Ammon's horn (tissue), 1 donor: ENCODE results near the gene PHF20.
"Not testable (repeated sequence)": the region's sequence is repeated elsewhere in the genome, so short reads cannot be mapped to it uniquely, and the experiment has no call there.

Experiments
- DNase-seq: peaks from one replicate; pipeline ENCODE4 v3.0.0-alpha.2; 2016; ENCODE audit warnings: low spot score

PHF20 gene

DNA sequence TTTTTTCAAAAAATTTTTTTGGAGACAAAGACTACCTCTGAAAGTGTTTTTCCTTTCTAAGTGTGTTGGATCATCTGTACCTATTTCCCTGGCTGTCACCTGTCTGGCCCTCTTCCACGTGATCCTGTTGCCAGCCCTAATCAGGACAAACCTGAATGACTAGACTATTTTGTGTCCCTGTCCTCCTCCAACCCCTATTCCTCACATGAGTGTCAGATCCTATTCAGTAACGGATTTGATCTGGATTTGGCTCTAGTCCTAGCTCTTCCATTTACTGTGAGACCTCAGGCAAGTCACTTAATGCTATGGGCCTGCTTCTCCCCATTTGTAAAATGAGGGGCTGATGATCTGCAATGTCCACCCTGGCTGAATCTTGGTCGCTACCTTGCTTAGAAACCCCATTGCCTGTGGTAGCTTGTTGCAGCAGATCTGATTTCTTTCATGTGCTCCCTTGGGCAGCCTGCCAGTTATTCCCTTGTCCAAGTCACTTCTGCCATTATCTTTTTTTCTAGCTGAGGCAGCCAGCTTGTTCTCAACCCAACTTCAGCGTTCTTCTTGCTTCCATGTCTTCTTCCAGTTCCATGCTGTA, 4.8 kb downstream of the PHF20 start:
- peak; percentile 54 for DNase-seq

DNA sequence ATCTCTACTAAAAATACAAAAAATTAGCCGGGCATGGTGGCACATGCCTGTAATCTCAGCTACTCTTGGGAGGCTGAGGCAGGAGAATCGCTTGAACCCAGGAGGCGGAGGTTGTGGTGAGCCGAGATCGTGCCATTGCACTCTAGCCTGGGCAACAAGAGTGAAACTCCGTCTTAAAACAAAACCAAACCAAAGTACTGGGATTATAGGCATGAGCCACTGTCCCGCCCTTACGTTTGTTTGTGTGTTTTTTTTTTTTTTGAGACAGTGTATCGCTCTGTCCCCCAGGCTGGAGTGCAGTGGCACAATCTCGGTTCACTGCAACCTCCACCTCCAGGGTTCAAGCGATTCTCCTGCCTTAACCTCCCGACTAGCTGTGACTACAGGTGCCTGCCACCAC, 12.0 kb downstream of the PHF20 start:
- DNase-seq: not testable (repeated sequence)

DNA sequence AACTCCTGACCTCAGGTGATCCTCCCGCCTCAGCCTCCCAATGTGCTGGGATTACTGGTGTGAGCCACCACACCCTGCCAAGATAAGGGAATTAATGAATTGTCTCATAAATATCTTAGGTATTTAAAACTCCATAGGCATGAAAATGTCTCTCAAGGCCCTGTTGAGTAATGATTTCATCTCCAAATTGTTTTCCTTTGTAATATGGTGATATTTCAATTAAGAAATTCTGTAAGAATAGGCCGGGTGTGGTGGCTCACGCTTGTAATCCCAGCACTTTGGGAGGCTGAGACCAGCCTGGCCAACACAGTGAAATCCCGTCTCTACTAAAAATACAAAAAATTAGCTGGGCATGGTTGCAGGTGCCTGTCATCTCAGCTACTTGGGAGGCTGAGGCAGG, 13.7 kb downstream of the PHF20 start:
- DNase-seq: not testable (repeated sequence)

DNA sequence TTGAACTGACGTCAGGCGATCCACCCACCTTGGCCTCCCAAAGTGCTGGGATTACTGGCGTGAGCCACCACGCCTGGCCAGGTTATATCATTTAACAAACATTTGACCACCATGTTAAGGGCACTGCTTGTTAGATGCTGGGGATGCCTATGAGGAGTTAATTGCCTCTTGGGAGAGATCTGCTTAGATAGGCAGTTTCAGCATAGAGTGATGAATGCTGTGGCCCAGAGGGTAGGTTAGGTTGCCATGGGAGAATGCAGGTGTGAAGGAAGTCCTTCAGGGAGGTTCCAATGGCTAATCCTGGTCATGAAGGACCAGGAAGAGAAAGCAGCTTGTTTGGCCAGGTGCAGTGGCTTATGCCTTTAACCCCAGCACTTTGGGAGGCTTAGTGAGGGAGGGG, 17.0 kb downstream of the PHF20 start:
- no peak for DNase-seq

DNA sequence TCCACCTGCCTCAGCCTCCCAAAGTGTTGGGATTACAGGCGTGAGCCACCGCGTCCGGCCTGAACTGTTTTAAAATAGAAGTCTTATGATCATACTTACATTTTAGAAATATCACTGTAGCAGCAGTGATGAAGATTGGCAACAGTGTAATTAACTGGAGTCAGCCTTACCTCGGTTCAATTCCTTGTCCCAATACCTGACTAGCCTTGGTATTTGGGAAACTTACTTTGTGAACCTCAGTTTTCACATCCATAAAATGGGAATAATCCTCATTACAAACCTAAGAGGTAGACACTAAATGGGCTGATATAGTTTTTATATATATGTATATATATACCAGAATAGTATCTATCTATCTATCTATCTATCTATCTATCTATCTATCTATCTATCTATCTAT, 19.3 kb downstream of the PHF20 start:
- no peak for DNase-seq

DNA sequence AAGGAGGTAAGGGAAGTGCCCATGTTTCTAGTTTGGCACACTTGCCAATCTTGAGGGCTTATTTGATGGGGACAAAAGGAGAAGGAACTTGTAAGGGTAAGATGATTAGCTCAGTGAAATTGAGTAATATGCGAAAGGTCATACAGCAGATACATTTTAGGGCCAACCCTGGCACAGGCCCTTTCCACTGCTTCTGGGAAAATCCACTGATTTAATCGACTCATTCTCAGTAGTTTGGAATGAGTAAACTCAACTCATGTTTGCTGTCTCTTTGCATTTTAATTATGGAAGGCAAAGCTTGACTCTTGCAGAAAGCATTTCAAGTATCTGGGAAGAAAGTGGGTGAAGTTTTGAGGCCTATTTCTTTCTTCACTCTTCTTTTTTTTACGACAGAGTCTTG, 20.0 kb downstream of the PHF20 start:
- no peak for DNase-seq

DNA sequence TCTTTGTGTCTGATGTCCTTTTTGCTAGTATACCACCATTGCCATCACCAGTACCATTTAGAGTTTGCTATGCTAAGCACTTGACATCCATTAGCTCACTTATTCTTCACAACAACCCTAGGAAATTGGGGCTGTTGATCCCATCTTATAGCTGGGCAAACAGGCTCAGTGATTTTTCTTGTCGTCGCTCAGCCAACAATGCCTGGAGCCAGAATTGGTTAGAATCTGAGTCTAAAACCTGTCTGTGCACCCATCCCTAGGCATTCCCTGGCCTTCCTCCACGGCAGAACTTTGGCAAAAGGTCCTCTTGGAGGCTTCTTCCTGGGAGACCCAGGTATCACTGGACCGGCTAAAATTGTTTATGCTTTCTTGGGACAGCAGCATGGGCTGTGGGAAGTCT, 20.9 kb downstream of the PHF20 start:
- DNase-seq: no peak

DNA sequence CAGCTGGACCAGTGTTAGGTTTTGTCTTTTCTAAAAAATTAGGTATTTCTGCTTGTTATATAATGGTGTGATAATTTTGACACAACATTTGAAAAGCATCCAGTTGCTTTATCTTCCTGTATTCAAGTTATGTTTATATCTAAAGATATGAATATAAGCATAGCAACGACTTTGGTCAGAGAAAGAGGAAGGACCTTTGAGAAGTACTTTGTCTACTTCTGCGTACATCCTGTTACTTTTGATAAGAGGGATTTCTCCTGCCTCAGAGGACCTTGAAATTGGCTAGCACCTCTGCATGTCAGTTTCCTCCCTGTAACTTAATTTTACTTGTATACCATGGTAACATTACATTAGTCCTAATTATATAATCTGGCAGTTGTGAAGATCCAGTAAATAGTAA, 24.8 kb downstream of the PHF20 start:
- no peak for DNase-seq

DNA sequence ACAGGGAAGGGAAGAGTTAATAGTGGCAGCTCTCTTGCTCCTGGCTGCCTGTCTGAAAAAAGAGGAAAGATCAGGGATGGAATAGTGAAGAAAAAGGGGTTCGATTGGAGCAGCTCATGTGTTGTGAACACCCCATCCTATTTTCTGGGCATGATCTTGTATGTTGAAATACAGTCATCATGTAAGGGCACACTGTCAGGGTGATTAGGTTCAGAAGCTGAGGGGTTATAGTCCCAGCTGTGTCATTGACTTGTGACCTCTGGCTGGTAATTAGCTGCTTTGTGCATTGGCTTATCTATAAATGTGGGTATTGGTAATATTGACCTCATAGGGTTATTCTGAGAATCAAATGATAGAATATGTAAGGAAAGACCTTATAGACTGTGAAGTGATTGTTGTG, 30.1 kb downstream of the PHF20 start:
- DNase-seq: no peak

DNA sequence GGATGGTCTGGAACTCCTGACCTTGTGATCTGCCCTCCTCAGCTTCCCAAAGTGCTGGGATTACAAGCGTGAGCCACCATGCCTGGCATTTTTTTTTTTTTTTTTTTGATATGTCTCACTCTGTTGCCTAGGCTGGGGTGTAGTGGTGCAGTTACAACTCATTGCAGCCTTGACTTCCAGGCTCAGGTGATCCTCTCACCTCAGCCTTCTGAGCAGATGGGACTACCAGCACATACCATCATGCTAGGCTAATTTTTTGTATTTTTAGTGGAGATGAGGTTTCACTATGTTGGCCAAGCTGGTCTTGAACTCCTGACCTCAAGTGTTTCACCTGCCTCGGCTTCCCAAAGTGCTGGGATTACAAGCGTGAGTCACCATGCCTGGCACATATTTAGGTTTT, 34.3 kb downstream of the PHF20 start:
- DNase-seq: no peak

DNA sequence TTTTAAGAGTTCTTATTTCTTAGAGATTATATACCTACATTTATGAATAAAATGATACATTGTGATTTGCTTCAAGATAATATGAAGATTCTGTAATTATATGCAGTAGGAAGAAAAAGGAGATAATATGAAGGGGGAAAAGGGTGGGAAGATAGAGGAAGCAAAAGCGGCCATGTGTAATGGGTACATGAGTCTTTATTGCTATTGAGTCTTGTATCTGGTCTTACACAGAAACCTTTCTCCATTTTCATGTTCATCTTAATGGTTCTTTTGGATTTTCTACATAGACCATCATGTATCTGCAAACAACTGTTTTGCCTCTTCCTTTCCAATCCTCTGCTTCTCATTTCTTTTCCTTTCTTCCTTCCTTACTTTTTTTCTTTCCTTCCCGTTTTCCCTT, 36.1 kb downstream of the PHF20 start:
- DNase-seq: no peak

DNA sequence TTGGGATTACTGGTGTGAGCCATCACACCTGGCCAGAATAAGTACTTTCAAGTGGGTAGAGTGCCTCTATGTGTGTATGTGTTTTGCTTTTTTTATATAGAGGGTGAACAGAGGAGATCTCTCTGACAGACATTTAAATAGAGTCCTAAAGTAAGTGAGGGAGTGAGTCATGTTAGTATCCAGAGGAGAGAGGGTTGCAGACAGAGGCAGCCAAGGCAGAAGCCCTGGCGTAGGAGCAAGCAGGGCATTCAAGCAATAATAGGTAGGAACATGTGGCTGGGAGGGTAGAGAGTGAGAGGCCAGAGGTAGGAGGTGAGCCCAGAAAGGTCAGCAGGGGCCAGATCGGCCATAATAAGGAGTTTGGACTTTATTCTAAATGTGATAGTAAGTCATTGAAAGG, 48.9 kb downstream of the PHF20 start:
- DNase-seq: no peak

DNA sequence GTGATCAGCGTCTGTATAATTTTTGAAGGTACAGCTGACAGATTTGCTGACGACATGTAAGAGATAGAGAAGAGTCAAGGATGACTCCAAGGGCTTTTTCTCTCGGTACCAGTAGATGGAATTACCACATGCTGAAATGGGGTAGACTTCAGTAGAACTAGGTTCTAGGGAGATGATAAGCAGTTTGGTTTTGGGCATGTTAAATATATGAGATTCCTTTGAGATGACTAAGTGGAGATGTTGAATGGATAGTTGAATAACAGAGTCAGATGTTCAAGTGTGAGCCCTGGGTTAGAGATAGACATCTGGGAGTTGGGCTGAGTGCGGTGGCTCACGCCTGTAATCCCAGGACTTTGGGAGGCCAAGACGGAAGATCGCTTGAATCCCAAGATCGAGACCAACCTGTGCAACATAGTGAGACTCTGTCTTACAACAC, 50.0 kb downstream of the PHF20 start:
- DNase-seq: no peak

DNA sequence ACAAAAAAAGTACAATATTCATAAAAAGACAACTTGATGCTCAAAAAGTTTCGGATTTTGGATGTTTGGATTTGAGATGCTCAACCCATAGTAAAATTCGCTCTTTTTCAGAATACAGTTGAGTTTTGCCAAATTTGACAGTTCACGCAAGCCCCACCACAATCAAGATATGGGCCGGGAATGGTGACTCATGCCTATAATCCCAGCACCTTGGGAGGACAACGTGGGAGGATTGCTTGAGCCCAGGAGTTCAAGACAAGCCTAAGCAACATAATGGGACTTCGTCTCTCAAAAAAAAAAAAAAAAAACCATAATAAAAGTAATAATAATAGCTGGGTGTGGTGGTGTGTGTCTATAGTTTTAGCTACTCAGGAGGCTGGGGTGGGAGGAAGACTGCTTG, 51.3 kb downstream of the PHF20 start:
- no peak for DNase-seq

DNA sequence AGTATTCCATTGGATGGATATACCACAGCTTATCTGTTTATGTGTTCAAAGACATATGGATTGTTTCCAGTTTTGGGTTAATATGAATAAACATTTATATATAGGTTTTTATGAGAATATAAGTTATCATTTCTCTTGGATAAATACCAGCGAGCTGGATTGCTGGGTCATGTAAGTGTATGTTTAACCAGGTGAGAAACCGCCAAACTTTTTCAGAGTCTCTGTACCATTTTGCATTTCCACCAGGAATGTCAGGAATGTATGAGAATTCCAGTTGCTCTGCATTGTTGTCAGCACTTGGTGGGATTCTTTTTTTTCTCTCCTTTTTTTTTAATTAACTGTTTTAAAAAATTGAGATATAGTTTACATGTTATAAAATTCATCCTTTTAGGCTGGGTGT, 52.1 kb downstream of the PHF20 start:
- no peak for DNase-seq

DNA sequence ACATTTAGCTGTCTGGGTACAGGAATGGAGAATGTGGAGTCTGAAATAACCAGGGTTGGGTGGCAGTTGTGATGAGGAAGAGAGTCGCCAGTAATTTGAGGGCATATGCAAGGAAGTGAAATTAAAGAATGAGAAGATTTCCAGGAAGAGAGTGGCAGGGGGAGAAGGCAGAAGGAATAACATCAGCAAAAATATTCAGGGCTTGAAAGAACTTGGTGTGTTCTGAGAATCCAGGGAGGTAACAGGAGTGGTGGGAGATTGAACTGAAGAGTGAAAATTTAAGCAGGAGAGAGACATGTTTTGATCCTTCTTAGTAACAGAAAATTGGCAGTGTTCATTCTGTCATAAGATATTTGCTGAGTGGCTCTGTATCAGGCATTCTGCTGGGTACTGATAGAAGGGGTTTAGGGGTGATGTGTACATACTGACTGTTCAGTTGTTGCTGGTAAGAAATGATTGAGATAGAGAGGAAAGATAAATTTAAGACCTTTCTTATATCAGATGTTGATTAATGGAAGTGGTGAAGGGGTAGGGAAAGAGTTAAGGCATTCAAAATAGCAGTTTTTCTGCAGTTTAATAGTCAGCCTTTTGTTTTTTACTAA, 54.7 kb downstream of the PHF20 start:
- DNase-seq: no peak

DNA sequence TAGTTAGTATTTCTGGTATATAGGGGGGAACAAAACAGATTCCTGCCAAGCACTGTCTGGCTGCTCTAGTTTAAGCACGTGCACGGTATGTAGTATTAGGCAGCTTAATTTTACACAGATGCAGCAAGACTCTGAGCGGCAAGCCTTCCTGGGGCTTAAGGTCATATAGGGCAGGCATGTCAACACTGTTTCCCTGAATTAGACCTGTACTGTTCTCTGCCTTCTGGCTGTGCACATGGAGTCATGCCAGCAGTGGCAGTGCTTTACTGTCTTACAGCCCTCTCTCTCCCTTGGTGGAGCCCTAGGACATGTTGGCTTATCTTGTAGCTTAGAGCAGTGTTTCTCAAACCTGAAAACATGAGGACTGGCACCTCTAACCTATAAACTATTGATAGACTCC, 56.6 kb downstream of the PHF20 start:
- DNase-seq: peak; percentile 45

DNA sequence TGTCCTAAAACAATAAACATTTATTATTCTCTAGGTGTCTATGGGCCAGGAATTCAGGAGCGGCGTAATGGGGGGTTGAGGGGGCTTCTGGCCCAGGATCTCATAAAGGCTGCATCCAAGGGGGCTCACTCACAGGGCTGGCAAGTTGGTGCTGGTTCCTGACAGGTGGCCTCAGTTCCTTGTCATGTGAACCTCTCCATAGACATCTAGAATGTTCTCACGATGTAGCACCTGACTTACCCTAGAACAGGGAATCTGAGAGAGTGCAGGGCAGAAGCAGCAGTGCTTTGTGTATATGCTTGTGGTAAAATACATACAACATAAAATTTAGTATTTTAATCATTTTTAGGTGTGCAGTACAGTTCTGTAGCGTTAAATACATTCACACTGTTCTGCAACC, 57.1 kb downstream of the PHF20 start:
- DNase-seq: no peak

DNA sequence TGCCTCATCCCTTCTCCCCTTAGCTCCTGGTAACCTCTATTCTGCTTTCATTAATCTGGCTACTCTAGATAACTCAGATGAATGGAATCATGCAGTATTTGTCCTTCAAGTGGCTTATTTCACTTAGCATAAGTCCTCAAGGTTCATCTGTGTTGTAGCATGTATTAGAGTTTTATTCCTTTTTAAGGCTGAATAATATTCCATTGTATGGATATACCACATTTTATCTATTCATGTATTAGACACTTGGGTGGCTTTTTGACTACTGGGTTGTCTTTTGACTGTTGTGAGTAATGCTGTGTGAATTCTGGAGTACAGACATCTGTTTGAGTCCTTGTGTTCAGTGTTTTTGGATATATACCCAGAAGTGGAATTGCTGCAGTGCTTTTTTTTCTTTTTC, 58.4 kb downstream of the PHF20 start:
- DNase-seq: no peak

DNA sequence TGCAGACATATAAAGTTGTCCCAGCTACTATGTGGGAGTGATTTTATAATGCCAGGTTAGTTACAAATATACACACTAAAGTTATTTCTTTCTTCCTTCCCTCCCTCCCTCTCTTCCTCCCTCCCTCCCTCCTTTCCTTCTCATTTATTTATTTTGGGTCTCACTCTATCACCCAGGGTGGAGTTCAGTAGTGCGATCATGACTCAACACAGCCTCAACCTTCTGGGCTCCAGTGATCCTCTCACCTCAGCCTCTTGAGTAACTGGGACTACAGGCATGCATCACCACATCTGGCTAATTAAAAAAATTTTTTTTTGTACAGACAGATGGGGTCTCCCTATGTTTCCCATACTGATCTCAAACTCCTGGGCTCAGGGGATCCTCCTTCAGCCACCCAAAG, 59.2 kb downstream of the PHF20 start:
- DNase-seq: no peak

DNA sequence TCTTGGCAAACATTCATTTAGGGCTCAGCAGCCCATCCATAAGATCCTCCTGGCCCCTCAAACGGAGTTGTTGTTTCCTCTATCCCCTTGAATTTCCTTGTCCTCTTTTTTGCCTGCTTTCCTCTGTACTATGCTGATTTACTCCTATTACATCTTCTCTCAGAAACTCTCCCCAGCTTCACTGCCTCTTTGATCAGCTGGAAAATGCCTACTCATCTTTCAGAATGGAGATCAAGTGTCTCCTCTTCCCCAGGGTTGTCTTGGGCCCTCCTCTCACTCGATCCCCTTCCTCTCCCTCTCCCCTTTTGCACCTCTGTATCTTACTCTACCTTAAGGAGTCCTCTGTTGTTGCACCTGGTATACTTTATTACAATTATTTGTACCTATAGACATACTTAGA, 60.2 kb downstream of the PHF20 start:
- no peak for DNase-seq

DNA sequence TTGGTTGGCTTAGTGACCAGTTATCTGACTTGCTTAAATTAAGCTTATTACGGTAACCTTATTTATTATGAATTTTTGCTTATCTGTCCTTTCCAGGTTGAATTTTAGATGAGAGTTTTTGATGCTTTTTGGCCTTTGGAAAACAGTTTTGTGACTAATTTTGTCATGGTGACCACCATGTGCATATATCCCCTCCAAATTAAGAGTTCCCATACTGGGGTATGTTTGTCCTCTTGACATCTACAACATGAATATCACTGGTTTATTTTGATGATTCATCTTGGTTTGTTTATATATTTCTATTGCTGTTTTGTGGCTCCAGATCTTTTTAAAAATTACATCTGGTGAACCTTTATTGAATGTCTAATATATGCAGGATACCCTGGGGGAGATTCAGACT, 61.4 kb downstream of the PHF20 start:
- DNase-seq: no peak

DNA sequence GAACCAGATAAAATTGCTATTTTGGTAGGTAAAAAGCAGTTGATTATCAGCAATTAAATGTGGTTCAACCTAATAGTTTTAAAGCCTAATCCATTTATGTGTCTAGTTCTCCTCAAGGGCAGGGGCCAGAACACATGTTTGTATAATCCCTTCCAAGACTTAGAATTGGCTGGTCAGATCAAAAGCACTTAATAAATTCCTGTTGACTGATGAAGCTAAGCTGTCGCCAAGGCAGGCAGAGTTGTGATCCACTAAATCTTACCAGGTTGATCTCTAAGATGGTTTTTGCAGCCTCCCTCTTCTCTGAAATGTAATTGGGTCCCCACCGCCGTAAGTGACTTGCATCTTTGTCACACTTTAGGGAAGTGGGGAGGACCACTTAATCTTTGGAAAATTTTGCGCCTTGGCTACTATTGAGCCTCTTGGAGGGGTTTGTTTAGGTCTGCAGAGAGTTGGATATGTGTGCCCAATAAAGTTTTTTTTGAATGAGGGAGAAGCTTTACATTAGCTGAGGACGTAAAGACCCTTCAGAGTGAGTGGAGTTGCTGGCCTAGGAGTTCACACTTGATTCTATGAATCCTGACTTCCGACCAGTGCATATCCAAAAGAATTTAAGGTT, 65.9 kb downstream of the PHF20 start:
- DNase-seq: no peak

DNA sequence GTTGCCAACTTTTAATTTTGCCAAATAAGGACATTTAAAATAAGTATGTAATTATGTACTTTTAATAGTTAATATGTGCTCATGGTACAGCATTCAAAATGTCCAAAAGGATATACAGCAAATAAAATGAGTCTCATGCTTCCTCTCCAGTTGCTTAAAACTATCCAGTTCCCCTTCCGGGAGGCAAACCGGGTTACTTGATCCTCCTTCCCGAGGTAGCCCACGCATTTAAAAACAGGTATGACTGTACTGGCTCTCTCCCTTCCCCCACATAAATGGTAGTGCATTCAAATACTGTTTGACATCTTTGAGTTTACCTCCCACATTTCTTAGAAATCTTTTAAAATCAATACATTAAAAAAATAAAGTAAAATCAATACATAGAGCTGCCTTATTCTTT, 66.4 kb downstream of the PHF20 start:
- no peak for DNase-seq
